SIG-M5 (cell line): Measurements from ENCODE around the gene SLC4A3.

Source experiments
- DNase-seq: peaks from one replicate; lab custom pipeline; 2025; lab: John Stamatoyannopoulos, UW

The SLC4A3 gene

GRCh38 chr2:219627103-219628100, at the start of gene SLC4A3:
SLC4A3 (plus strand) TSS chr2:219627630; CDS start chr2:219627993, 363 bp downstream.
- no peak for DNase-seq

DNA sequence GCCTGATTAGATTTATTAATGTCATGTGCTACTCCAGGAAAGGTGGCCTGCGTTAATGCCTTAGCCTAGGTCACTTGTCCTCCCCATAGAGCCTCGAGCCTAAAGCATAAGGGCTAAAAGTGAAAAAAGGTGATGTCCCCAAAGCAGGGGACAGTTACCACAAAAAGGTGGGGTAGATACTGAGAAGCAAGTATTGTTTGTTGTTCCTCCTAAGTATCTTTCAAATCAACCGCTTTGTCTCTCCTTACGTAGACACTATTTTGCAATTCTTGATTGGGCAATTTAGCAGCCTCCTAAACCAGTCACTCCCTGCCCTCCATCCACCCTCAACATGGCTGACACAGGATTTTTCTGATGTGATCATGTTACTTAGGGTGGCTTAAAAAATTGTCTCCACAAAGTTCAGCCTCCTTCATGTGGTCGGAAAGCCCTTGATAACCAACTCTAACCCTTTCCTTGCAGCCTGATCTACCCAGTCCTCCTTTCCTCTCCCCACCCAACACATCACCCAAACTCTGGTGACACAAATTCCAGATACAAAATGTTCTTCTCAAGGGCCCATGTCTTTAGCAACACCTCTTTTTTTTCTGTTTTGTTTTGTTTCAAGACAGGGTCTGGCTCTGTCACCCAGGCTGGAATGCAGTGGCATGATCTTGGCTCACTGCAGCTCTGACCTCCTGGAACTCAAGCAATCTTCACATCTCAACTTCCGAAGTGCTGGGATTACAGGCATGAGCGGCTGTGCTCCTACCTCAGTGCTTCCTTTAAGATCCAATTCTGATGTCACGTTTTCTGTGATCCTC, 48.4 kb upstream of the SLC4A3 start:
- peak; percentile 24 for DNase-seq

DNA sequence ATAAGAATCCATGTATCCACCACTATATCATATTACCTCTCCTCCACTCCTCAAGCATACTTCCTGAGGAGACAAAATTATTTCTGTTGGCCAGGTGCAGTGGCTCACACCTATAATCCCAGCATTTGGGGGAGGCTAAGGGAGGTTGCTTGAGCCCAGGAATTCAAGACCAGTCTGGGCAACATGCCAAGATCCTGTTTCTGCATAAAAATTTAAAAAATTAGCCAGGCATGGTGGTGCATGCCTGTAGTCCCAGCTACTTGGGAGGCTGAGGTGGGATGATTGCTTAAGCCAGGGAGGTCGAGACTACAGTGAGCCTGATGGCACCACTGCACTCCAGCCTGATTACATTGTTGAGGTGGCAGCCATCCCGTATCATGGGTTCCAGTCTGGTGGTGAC, 46.1 kb upstream of the SLC4A3 start:
- DNase-seq: no peak

- no peak for DNase-seq
Measured at GRCh38 chr2:219591091-219591490, 36.3 kb upstream of the SLC4A3 start.

DNA sequence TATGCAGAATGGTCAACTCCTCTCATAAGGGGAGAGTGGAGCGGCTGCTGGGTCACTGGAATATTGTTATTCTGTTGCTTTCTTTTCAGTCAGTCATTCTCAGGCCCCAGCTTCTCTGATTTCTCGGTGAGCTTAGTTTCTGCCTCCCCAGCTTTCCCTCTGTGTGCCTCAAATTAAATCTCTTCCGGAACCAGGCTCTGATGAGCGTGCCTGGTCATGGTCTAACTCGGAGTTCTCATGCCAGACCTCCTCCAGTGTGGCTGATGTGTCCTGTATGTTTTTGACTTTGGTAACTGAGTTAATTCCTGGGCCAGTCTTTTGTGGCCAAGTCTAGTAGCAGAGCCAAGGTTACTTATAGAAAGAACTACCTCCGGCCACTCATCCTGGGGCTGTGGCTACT, 34.7 kb upstream of the SLC4A3 start:
- no peak for DNase-seq

- DNase-seq: no peak
Measured at GRCh38 chr2:219593154-219593553, 34.3 kb upstream of the SLC4A3 start.

GRCh38 chr2:219595256-219595655, 32.2 kb upstream of the SLC4A3 start:
- no peak for DNase-seq

- DNase-seq: no peak
Measured at GRCh38 chr2:219596954-219597551, 30.4 kb upstream of the SLC4A3 start.

- DNase-seq: peak; percentile 31
Measured at GRCh38 chr2:219597552-219598307, 29.7 kb upstream of the SLC4A3 start, which contains the start of gene STK11IP. STK11IP (plus strand) TSS chr2:219597857; CDS start chr2:219598120, 263 bp downstream.

DNA sequence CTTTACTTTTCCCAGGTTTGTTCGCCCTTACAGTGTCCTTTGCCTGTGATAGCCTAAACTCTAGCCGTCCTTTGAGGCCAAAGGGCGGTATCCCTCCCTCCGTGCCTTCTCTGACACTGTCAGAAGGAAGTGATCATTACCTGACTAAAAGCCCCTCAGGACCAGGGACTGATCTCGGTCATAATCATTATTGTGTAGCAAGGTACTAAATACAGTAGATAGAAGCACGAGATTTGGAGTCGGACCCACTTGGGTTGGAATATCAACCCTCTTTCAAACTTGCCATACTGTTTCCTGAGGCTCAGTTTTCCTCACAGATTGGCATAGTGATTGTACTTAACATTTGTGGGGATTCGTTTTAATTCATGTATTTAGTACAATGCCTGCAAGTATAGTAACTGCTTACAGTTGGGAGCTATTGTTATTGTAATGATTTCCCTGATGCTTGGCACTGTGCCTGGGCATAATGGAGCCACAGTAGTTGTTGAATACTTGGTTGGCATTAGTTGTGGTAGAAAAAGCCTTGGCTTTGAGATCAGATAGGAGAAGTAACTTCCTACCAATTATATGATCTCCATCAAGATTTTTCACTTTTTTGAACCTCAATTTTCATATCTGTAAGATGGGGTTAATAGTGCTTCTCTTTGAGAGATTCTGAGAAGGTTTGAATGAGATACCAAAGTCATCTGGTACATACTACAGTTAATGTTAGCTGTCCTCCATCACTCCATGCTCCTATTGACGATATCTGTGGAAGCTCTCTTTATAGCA, 28.9 kb upstream of the SLC4A3 start:
- DNase-seq: no peak

GRCh38 chr2:219603771-219604170, 23.7 kb upstream of the SLC4A3 start:
- DNase-seq: peak; percentile 51

GRCh38 chr2:219605607-219605954, 21.8 kb upstream of the SLC4A3 start:
- no peak for DNase-seq

GRCh38 chr2:219607931-219608330, 19.5 kb upstream of the SLC4A3 start:
- no peak for DNase-seq

- no peak for DNase-seq
Measured at GRCh38 chr2:219608399-219608964, 18.9 kb upstream of the SLC4A3 start.

DNA sequence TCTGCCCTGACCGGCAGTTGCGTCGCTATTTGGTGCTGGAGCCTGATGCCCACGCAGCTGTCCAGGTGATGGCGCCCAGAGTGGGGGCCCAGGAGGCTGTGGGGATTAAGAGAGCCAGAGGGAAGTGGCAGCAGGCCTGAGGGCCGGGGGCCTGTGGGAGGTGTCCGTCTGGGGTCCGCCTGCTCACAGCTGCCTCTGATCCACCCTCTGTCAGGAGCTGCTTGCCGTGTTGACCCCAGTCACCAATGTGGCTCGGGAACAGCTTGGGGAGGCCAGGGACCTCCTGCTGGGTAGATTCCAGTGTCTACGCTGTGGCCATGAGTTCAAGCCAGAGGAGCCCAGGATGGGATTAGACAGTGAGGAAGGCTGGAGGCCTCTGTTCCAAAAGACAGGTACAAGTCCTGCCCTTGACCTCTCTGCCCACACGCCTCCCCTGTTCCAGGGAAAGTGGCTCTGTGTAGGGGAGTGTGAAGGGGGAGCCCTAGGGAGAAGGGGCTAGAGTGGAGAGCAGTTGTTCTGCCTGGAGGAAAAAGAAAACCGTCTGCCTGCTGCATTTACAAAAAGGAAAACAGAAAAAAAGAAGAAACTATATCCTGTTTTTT, 18.2 kb upstream of the SLC4A3 start:
- DNase-seq: no peak

- no peak for DNase-seq
Measured at GRCh38 chr2:219611306-219611705, 16.1 kb upstream of the SLC4A3 start.

GRCh38 chr2:219611866-219612576, 15.4 kb upstream of the SLC4A3 start:
- no peak for DNase-seq

- DNase-seq: no peak
Measured at GRCh38 chr2:219612577-219613286, 14.7 kb upstream of the SLC4A3 start.
